GM12878 (cell line): ENCODE data around the gene RANBP1. TPM values are rescaled to one million over a fixed set of nuclear protein-coding genes. Genes with fewer than 3 reads are reported as not detected.

Source experiments
- ATAC-seq: fragments of 200-7000 bp; cut with Tn5 transposase; 3 replicates; pipeline ENCODE4 v1.9.1; 2020; ENCODE audit warnings: mild to moderate bottlenecking, moderate library complexity
- BruUV-seq: library from RNA; stranded (reverse); fragments of 400-500 nt; replicated peaks from 2 replicates; lab custom pipeline; 2021; lab: Mats Ljungman, UMichigan
- CTCF ChIA-PET: fragments of 300-600 bp; sonication (Branson Sonifier 250); formaldehyde crosslinking; extraction: SDS; loops from one replicate; lab custom pipeline; 2021; ENCODE audit warnings: inconsistent platforms; lab: Yijun Ruan, JAX
- POLR2A ChIA-PET: fragments of 350-600 bp; formaldehyde crosslinking; extraction: SDS; loops from one replicate; lab custom pipeline; 2021; ENCODE audit warnings: inconsistent platforms; lab: Charles Lee
- RAD21 ChIA-PET: fragments of 300-600 bp; sonication (Branson Sonifier 250); formaldehyde crosslinking; loops from one replicate; lab custom pipeline; 2023; ENCODE audit warnings: antibody characterized with exemption; ENCODE audit not compliant: unreplicated experiment; lab: Charles Lee
- SMC1A ChIA-PET: fragments of 300-600 bp; sonication (Branson Sonifier 250); formaldehyde crosslinking; loops from one replicate; lab custom pipeline; 2023; ENCODE audit not compliant: unreplicated experiment, uncharacterized antibody; lab: Charles Lee
- DNase-seq: peaks from one replicate; pipeline ENCODE4 v3.0.0-alpha.2; 2011; ENCODE audit warnings: low read depth, low spot score
- FAIRE-seq: peaks from 3 replicates; lab custom pipeline; 2011; peaks lifted over from hg19 to GRCh38; lab: Jason Lieb, UNC
- H2AFZ ChIP-seq: 2 replicates; pipeline ENCODE4 v1.6.0; 2011; ENCODE audit warnings: low read depth, low read length, control low read depth; ENCODE audit not compliant: control insufficient read depth
- H3K27ac ChIP-seq: 2 replicates; pipeline ENCODE4 v1.5.1; 2011; ENCODE audit warnings: control low read depth; ENCODE audit not compliant: control insufficient read depth, insufficient read depth
- H3K27me3 ChIP-seq, 2 experiments: replicated peaks in 1 of 2; 2 replicates each; pipeline versions ENCODE4 v1.6.0 to v1.6.1; 2011; ENCODE audit warnings: low read length in 1 of 2; ENCODE audit not compliant: control insufficient read depth in 2 of 2, insufficient read depth in 2 of 2
- H3K36me3 ChIP-seq, 2 experiments: 2 replicates each; pipeline ENCODE4 v1.5.1; 2011; ENCODE audit warnings: low read length in 1 of 2; ENCODE audit not compliant: control insufficient read depth in 2 of 2, insufficient read depth in 2 of 2
- H3K4me1 ChIP-seq: 2 replicates; pipeline ENCODE4 v1.6.1; 2011; ENCODE audit warnings: mild to moderate bottlenecking, low read length, moderate library complexity, mixed read lengths; ENCODE audit not compliant: control insufficient read depth, insufficient read depth
- H3K4me2 ChIP-seq: 2 replicates; pipeline ENCODE4 v1.6.0; 2011; ENCODE audit warnings: control low read depth; ENCODE audit not compliant: control insufficient read depth, insufficient read depth
- H3K4me3 ChIP-seq: fragments of 200-600 bp; sonication (generic); 2 replicates; pipeline ENCODE4 v1.5.1; 2016
- H3K79me2 ChIP-seq: 2 replicates; pipeline ENCODE4 v1.6.0; 2011; ENCODE audit warnings: low read length; ENCODE audit not compliant: control insufficient read depth, insufficient read depth
- H3K9ac ChIP-seq: 2 replicates; pipeline ENCODE4 v1.8.0; 2011; ENCODE audit warnings: low read length, control low read depth, mixed read lengths; ENCODE audit not compliant: control insufficient read depth, insufficient read depth
- H3K9me3 ChIP-seq: replicated peaks from 3 replicates; pipeline ENCODE4 v1.5.1; 2011; ENCODE audit warnings: mild to moderate bottlenecking, low read length; ENCODE audit not compliant: control insufficient read depth, insufficient read depth
- H4K20me1 ChIP-seq: 2 replicates; pipeline ENCODE4 v1.6.0; 2011; ENCODE audit not compliant: control insufficient read depth, insufficient read depth
- BMI1 ChIP-seq: fragments of 450-650 bp; IDR thresholded peaks from 2 replicates; pipeline ENCODE4 v1.6.1; 2016; ENCODE audit warnings: mild to moderate bottlenecking, moderate library complexity, borderline replicate concordance
- CREB1 ChIP-seq: IDR thresholded peaks from 2 replicates; pipeline ENCODE4 v1.6.1; 2012; ENCODE audit warnings: low read depth, mild to moderate bottlenecking, inconsistent platforms
- NBN ChIP-seq: fragments of 450-650 bp; IDR thresholded peaks from 2 replicates; pipeline ENCODE4 v1.6.1; 2016
- NFYB ChIP-seq: IDR thresholded peaks from 2 replicates; pipeline ENCODE4 v1.6.1; 2011; ENCODE audit warnings: low read depth, mild to moderate bottlenecking, low read length, improper control_type of control experiment, moderate library complexity; ENCODE audit not compliant: insufficient read depth
- PAX8 ChIP-seq: fragments of 450-650 bp; IDR thresholded peaks from 2 replicates; pipeline ENCODE4 v1.6.1; 2017; ENCODE audit warnings: mild to moderate bottlenecking, moderate library complexity
- WGBS: methylation state at CpG from one replicate; pipeline ENCODE4 v1.1.6; 2016; ENCODE audit warnings: low lambda C conversion rate; ENCODE audit not compliant: insufficient replicate concordance, insufficient coverage; ENCODE audit errors: missing lambda C conversion rate; 5-methylcytosine and 5-hydroxymethylcytosine counted together
- in situ Hi-C: fragments of 300-500 bp; cut with MboI; formaldehyde crosslinking; loops from 9 replicates; pipeline ENCODE4 v1.14.3; 2018; ENCODE audit warnings: mixed read lengths
- intact Hi-C: fragments of 100-400 bp; cut with micrococcal nuclease; formaldehyde crosslinking; loops from one replicate; pipeline ENCODE4 v1.14.2; 2022; ENCODE audit not compliant: unreplicated experiment
- polyA plus RNA-seq, 11 experiments: library from polyadenylated mRNA; depleted of rRNA in 4 of 11; unstranded in 6 of 11; stranded (reverse) in 5 of 11; fragments of >200 nt; fragmentation: Nextera tagmentation in 4 of 11; fragmentation: Illumina TruSeq in 1 of 11; extraction: Ambion mirVana in 4 of 11; extraction: Trizol in 1 of 11; gene quantifications; 1 replicate in 1 of 11; 2 replicates in 10 of 11; pipeline versions ENCODE4 v1.2.1 to v1.2.3, GENCODE V29; 2011 to 2016; ENCODE audit warnings: inconsistent platforms in 2 of 11, missing spikeins in 2 of 11, low read depth in 1 of 11
- total RNA-seq, 4 experiments: library from RNA; depleted of rRNA in 3 of 4; stranded (reverse); fragments of >200 nt in 3 of 4; fragmentation: Illumina TruSeq in 1 of 4; extraction: Trizol in 1 of 4; gene quantifications; 2 replicates each; pipeline versions ENCODE4 v1.2.1 to v1.2.3, GENCODE V29; 2013 to 2021
- TF ChIP-seq, protein P1 (sequence below): fragments of 450-650 bp; IDR thresholded peaks from 2 replicates; pipeline ENCODE4 v1.6.1; 2017; ENCODE audit warnings: low read depth, mild to moderate bottlenecking, moderate library complexity
- TF ChIP-seq, protein P2 (sequence below): IDR thresholded peaks from 2 replicates; pipeline ENCODE4 v1.6.1; 2011; ENCODE audit warnings: mild to moderate bottlenecking, low read depth, low read length, moderate library complexity; ENCODE audit not compliant: insufficient replicate concordance
- TF ChIP-seq, protein P3 (sequence below): fragments of 450-650 bp; conservative IDR thresholded peaks from 2 replicates; pipeline ENCODE4 v1.6.1; 2017; ENCODE audit warnings: mild to moderate bottlenecking, moderate library complexity

Gene RANBP1
- total and polyA plus RNA-seq, 10 of the 15 experiments (the other 5 are each of a cell fraction or from before 2014, with no cell fraction given): 55.3 to 808 (median 394) TPM

DNA sequence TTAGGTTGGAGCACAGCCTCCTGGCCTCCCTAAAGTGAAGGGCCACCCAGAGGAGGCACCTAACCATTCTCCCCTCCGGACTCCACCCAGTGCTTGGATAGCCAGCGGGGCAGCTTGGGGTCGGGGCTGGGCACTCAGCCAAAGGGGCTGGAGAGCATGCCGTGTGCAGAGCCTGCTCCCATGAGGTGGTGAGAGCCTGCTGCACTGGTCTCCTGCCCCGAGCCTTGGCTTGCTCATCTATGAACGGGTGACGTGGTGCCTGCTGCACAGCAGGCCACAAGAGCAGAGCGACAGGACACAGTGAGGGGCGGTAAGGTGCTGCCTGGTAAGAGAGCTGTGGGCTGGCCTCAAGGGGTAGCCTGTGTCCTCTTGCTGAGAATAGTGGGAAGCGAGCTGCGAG is 49.0 kb downstream of the RANBP1 start:
- intact Hi-C loops: no loop called here
- no peak for TF ChIP-seq NBN
- FAIRE-seq (no peak), ATAC-seq (no peak), DNase-seq (no peak)
- no peak overlapping the region for H3K9ac ChIP-seq
- H3K27me3 ChIP-seq: no peaks in the 10 kb centered on the region
- WGBS: 46% methylated on average over 11 of the region's 11 CpGs
- SMC1A ChIA-PET: no interaction called here
- no peaks in the 10 kb centered on the region for H3K79me2 ChIP-seq
- BruUV-seq: no TSS peak
- POLR2A ChIA-PET: no interaction called here
- RAD21 ChIA-PET: no interaction called here
- no peak overlapping the region for H3K27ac ChIP-seq
- no peaks in the 10 kb centered on the region for H3K36me3 ChIP-seq
- H2AFZ ChIP-seq: no peak overlapping the region
- H4K20me1 ChIP-seq: no peaks in the 10 kb centered on the region
- no peak overlapping the region for H3K4me3 ChIP-seq
- in situ Hi-C loops: no loop called here
- CTCF ChIA-PET: no interaction called here
- no peak overlapping the region for H3K4me2 ChIP-seq
- H3K4me1 ChIP-seq: no peaks in the 10 kb centered on the region
- no peaks in the 10 kb centered on the region for H3K9me3 ChIP-seq

DNA sequence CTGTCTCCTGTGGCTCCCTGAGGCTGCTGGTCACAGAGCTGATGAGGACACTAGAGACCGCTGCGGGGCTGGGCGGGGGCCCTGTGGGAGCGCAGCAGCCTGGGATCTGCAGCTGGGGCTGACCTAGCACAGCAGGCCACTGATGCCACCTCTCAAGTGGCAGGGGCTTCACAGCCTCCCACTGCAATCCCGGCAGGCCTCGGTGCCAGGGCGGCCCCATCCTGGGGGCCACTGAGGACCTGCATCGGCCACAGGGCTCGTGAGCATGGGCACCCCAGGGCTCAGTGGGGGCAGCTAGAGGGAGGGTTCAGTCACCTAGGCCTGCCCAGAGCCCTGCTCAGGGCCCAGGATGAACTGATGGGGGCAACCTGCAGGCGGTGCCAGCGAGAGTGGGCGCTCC is 49.5 kb downstream of the RANBP1 start:
- no peak for DNase-seq
- in situ Hi-C loops (no loop called here), intact Hi-C loops (no loop called here)
- ChIA-PET POLR2A (no interaction called here), CTCF (no interaction called here), SMC1A (no interaction called here), RAD21 (no interaction called here)
- H3K36me3 ChIP-seq: no peaks in the 10 kb centered on the region
- no peaks in the 10 kb centered on the region for H4K20me1 ChIP-seq
- 45% methylated on average over 12 of the region's 12 CpGs for WGBS
- no peaks in the 10 kb centered on the region for H3K27me3 ChIP-seq
- H3K9ac ChIP-seq: no peak overlapping the region
- H3K9me3 ChIP-seq: no peaks in the 10 kb centered on the region
- TF ChIP-seq NFYB (no peak), CREB1 (no peak), PAX8 (no peak), BMI1 (no peak)
- TF ChIP-seq, protein P1, sequence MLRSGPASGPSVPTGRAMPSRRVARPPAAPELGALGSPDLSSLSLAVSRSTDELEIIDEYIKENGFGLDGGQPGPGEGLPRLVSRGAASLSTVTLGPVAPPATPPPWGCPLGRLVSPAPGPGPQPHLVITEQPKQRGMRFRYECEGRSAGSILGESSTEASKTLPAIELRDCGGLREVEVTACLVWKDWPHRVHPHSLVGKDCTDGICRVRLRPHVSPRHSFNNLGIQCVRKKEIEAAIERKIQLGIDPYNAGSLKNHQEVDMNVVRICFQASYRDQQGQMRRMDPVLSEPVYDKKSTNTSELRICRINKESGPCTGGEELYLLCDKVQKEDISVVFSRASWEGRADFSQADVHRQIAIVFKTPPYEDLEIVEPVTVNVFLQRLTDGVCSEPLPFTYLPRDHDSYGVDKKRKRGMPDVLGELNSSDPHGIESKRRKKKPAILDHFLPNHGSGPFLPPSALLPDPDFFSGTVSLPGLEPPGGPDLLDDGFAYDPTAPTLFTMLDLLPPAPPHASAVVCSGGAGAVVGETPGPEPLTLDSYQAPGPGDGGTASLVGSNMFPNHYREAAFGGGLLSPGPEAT: no peak
- TF ChIP-seq, protein P2, sequence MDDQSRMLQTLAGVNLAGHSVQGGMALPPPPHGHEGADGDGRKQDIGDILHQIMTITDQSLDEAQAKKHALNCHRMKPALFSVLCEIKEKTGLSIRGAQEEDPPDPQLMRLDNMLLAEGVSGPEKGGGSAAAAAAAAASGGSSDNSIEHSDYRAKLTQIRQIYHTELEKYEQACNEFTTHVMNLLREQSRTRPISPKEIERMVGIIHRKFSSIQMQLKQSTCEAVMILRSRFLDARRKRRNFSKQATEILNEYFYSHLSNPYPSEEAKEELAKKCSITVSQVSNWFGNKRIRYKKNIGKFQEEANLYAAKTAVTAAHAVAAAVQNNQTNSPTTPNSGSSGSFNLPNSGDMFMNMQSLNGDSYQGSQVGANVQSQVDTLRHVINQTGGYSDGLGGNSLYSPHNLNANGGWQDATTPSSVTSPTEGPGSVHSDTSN: no peak
- TF ChIP-seq, protein P3, sequence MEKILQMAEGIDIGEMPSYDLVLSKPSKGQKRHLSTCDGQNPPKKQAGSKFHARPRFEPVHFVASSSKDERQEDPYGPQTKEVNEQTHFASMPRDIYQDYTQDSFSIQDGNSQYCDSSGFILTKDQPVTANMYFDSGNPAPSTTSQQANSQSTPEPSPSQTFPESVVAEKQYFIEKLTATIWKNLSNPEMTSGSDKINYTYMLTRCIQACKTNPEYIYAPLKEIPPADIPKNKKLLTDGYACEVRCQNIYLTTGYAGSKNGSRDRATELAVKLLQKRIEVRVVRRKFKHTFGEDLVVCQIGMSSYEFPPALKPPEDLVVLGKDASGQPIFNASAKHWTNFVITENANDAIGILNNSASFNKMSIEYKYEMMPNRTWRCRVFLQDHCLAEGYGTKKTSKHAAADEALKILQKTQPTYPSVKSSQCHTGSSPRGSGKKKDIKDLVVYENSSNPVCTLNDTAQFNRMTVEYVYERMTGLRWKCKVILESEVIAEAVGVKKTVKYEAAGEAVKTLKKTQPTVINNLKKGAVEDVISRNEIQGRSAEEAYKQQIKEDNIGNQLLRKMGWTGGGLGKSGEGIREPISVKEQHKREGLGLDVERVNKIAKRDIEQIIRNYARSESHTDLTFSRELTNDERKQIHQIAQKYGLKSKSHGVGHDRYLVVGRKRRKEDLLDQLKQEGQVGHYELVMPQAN: no peak
- ATAC-seq: no peak
- H3K79me2 ChIP-seq: no peaks in the 10 kb centered on the region
- no peak overlapping the region for H3K4me3 ChIP-seq
- FAIRE-seq: no peak
- no peak overlapping the region for H3K27ac ChIP-seq
- BruUV-seq: no TSS peak
- H3K4me2 ChIP-seq: no peak overlapping the region
- H2AFZ ChIP-seq: no peak overlapping the region
- H3K4me1 ChIP-seq: no peaks in the 10 kb centered on the region
